Neural crest cell (in vitro differentiated cells): ENCODE data around the gene ROCK2. TPM values are rescaled to one million over a fixed set of nuclear protein-coding genes. Genes with fewer than 3 reads are reported as not detected.
"Not testable (repeated sequence)": the region's sequence is repeated elsewhere in the genome, so short reads cannot be mapped to it uniquely, and the experiment has no call there.

Source experiments
- DNase-seq: peaks from one replicate; pipeline ENCODE4 v3.0.0; 2021; ENCODE audit warnings: low read depth, mixed read lengths, low spot score
- H3K27ac Mint-ChIP-seq: one replicate; pipeline ENCODE4 v1.8.0; 2021; ENCODE audit warnings: mild to moderate bottlenecking, mixed read lengths; ENCODE audit not compliant: unreplicated experiment
- H3K27me3 Mint-ChIP-seq: 2 replicates; pipeline ENCODE4 v1.8.0; 2021; ENCODE audit warnings: low read depth, mild to moderate bottlenecking, mixed read lengths
- H3K36me3 Mint-ChIP-seq: 2 replicates; pipeline ENCODE4 v1.8.0; 2021; ENCODE audit warnings: low read depth, mild to moderate bottlenecking, mixed read lengths
- H3K4me1 Mint-ChIP-seq: 2 replicates; pipeline ENCODE4 v1.8.0; 2021; ENCODE audit warnings: mixed read lengths
- H3K4me3 Mint-ChIP-seq: one replicate; pipeline ENCODE4 v1.8.0; 2021; ENCODE audit warnings: mild to moderate bottlenecking, mixed read lengths
- H3K9me3 Mint-ChIP-seq: 2 replicates; pipeline ENCODE4 v1.8.0; 2021; ENCODE audit warnings: mixed read lengths
- total RNA-seq: library from RNA; stranded (reverse); gene quantifications from 2 replicates; pipeline ENCODE4 v1.2.1, GENCODE V29; 2021
- TF ChIP-seq, protein P1 (sequence below): fragments of 200-600 bp; sonication (generic); conservative IDR thresholded peaks from 2 replicates; pipeline ENCODE4 v1.5.0; 2021; ENCODE audit warnings: antibody characterized with exemption, mild to moderate bottlenecking

ROCK2 gene
- total RNA-seq, 1 donor from 2014 or later: 47.2 TPM

DNA sequence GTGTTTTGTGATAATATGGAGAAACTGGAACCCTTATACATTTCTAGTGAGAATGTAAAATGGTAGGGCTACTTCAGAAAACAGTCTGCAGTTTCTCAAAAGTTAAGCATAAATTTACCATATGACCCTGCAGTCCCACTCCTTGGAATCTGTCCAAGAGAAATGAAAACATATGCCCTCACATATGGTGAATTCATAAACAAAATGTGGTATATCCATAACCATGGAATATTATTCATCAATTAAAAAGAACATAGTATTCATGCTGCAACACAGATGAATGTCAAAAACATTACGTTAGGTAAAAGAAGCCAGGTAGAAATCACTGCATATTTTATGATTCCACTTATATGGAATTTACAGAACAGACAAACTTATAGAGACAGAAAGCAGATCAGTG, 11.8 kb downstream of the ROCK2 start:
- no peak for DNase-seq
- Mint-ChIP-seq H3K4me1 (peaks cover 10% of the 10 kb centered on the region), H3K36me3 (peaks cover 14% of the 10 kb centered on the region), H3K9me3 (peaks cover 14% of the 10 kb centered on the region), H3K4me3 (no peak overlapping the region), H3K27me3 (no peaks in the 10 kb centered on the region), H3K27ac (no peak overlapping the region)
- TF ChIP-seq, protein P1, sequence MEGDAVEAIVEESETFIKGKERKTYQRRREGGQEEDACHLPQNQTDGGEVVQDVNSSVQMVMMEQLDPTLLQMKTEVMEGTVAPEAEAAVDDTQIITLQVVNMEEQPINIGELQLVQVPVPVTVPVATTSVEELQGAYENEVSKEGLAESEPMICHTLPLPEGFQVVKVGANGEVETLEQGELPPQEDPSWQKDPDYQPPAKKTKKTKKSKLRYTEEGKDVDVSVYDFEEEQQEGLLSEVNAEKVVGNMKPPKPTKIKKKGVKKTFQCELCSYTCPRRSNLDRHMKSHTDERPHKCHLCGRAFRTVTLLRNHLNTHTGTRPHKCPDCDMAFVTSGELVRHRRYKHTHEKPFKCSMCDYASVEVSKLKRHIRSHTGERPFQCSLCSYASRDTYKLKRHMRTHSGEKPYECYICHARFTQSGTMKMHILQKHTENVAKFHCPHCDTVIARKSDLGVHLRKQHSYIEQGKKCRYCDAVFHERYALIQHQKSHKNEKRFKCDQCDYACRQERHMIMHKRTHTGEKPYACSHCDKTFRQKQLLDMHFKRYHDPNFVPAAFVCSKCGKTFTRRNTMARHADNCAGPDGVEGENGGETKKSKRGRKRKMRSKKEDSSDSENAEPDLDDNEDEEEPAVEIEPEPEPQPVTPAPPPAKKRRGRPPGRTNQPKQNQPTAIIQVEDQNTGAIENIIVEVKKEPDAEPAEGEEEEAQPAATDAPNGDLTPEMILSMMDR: no peak

DNA sequence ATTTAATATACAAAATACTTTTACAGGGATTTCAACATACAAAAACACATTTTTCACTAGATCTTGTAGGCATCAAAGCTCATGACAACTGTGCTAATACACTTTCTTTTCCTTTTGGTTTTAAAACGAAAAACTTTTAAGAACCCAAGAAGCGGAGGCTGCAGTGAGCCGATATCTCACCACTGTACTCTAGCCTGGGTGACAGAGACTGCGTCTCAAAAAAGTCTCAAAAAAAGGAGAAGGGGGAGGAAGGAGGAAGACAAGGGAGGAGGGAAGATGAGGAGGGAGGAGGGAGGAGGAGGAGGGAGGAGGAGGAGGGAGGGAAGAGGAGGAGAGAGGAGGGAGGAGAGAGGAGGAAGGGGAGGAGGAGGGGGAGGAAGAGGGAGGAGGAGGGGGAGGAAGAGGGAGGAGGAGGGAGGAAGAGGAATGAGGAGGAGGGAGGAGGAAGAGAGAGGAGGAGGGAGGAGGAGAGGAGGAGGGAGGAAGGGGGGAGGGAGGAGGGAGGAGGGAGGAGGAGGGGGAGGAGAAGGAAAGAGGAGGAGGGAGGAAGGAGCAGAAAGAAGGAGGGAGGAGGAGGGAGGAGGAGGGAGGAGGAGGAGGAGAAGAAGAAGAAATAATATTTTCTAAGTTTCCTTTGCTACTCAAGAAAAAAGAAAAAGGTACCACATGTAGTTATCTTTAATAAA, 13.8 kb downstream of the ROCK2 start:
- no peak for DNase-seq
- Mint-ChIP-seq H3K27me3 (no peaks in the 10 kb centered on the region), H3K36me3 (peaks cover 10% of the 10 kb centered on the region), H3K4me3 (no peak overlapping the region), H3K9me3 (peaks cover 11% of the 10 kb centered on the region), H3K4me1 (peaks cover 10% of the 10 kb centered on the region), H3K27ac (no peak overlapping the region)
- TF ChIP-seq, protein P1: no peak

DNA sequence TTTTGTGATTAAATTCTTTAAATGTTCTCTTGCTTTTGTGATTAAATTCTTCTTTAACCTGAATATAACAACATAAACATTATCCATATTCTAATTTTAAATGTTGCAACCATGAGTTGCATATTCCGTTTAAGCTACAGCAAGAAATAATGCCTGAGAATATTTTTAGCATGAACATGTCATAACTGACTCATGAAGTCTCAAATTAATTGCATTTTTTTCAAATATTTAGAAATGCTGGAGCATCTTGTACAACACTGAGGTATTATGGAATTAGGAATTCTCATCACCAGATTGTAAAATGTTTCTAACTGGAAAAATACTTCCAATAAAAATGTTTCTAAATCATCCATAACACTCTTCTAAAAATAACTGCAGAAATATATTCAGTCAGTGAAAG, 14.7 kb downstream of the ROCK2 start:
- Mint-ChIP-seq H3K4me1 (peaks cover 5% of the 10 kb centered on the region), H3K9me3 (peaks cover 11% of the 10 kb centered on the region), H3K27ac (no peak overlapping the region), H3K4me3 (no peak overlapping the region), H3K36me3 (peaks cover 10% of the 10 kb centered on the region), H3K27me3 (no peaks in the 10 kb centered on the region)
- TF ChIP-seq, protein P1: no peak
- no peak for DNase-seq

DNA sequence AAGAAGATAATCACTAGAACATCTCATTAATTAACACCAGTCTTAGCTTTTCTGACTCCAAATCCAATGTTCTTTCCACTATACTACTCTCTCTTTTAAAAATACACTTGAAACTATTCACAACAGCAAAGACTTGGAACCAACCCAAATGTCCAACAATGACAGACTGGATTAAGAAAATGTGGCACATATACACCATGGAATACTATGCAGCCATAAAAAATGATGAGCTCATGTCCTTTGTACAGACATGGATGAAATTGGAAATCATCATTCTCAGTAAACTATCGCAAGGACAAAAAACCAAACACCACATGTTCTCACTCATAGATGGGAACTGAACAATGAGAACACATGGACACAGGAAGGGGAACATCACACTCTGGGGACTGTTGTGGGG, 15.9 kb downstream of the ROCK2 start:
- H3K4me1 Mint-ChIP-seq: peaks cover 11% of the 10 kb centered on the region
- H3K27ac Mint-ChIP-seq, DNase-seq, H3K4me3 Mint-ChIP-seq, H3K27me3 Mint-ChIP-seq: not testable (repeated sequence)
- H3K36me3 Mint-ChIP-seq: peaks cover 10% of the 10 kb centered on the region
- peaks cover 11% of the 10 kb centered on the region for H3K9me3 Mint-ChIP-seq

DNA sequence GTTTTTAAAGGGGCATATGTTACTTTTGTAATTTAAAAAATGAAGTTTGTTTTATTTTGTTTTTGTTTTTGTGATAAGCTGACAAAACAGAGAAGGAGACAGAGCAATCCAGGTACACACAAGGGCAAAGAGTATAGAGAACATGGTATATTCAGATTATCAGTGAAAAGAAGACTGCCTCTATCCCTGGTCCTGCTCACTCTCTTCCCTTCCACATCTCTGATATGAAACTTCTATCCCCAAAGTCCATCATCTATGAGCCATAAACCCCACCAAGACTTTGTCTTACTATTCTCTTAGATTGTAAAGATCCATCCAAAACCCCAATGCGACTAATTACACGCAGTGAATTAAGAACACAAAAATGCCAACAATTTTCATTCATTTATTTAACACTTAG, 16.6 kb downstream of the ROCK2 start:
- no peak overlapping the region for H3K4me3 Mint-ChIP-seq
- DNase-seq: no peak
- H3K4me1 Mint-ChIP-seq: peaks cover 15% of the 10 kb centered on the region
- H3K36me3 Mint-ChIP-seq: peaks cover 6% of the 10 kb centered on the region
- no peaks in the 10 kb centered on the region for H3K27me3 Mint-ChIP-seq
- H3K27ac Mint-ChIP-seq: no peak overlapping the region
- peaks cover 5% of the 10 kb centered on the region for H3K9me3 Mint-ChIP-seq
- TF ChIP-seq, protein P1: no peak

DNA sequence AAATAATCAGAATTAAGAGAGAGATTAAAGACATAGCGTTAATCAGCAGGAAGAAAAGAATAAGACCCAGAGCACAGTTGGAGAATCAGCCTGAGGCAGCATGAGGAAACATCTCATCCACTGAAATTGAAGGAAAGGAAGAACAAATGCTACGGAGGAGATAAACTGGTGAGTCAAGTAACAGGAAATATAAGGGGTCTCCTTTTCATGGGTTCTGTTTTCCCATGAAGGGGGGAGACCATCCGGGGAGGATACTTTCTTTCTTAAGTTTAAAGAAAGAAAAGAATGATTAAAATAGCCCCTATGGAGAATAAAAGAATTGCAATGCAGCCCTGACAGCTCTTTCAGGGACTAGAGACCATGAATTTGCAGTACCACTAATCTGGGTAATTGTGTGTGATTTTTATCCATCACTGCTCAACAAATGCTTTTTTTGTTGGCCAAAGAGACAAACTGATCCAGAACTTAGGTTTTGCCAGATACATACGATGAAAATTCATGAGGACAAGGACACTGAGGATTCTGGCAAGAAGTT, 17.7 kb downstream of the ROCK2 start:
- peaks cover 15% of the 10 kb centered on the region for H3K4me1 Mint-ChIP-seq
- H3K36me3 Mint-ChIP-seq: peaks cover 2% of the 10 kb centered on the region
- TF ChIP-seq, protein P1: no peak
- H3K4me3 Mint-ChIP-seq: no peak overlapping the region
- H3K27ac Mint-ChIP-seq: no peak overlapping the region
- DNase-seq: no peak
- no peaks in the 10 kb centered on the region for H3K27me3 Mint-ChIP-seq
- H3K9me3 Mint-ChIP-seq: peaks cover 2% of the 10 kb centered on the region
